ENCODE results near the gene CIAO2B. TPM values are rescaled to one million over a fixed set of nuclear protein-coding genes. Genes with fewer than 3 reads are reported as not detected.

Gene CIAO2B
- total RNA-seq, 1 donor from 2014 or later, result 58.1 TPM

- DNase-seq (ENCODE audit: low spot score, unreplicated experiment), result no peak
- Mint-ChIP-seq H3K27ac (no peak overlapping the region), H3K27me3 (peaks cover 45% of the 10 kb centered on the region), H3K9me3 (ENCODE audit: low read depth) (no peaks in the 10 kb centered on the region), H3K36me3 (ENCODE audit: insufficient read depth) (no peaks in the 10 kb centered on the region), H3K4me3 (ENCODE audit: low read depth) (no peak overlapping the region), H3K4me1 (ENCODE audit: low read depth) (peaks cover 3% of the 10 kb centered on the region)
- TF ChIP-seq CTCF (IDR thresholded peaks at IDR 0.05; ENCODE audit: unreplicated experiment), result no peak
These were observed 6.1 kb downstream of the CIAO2B start for GRCh38 chr16:66927918-66928649.

- peaks cover 52% of the 10 kb centered on the region for H3K27me3 Mint-ChIP-seq
- H3K36me3 Mint-ChIP-seq (ENCODE audit: insufficient read depth), result no peaks in the 10 kb centered on the region
- no peaks in the 10 kb centered on the region for H3K4me1 Mint-ChIP-seq (ENCODE audit: low read depth)
- TF ChIP-seq CTCF (IDR thresholded peaks at IDR 0.05; ENCODE audit: unreplicated experiment), result no peak
- H3K27ac Mint-ChIP-seq, result no peak overlapping the region
- DNase-seq (ENCODE audit: low spot score, unreplicated experiment), result no peak
- H3K9me3 Mint-ChIP-seq (ENCODE audit: low read depth), result no peaks in the 10 kb centered on the region
- no peak overlapping the region for H3K4me3 Mint-ChIP-seq (ENCODE audit: low read depth)
These were observed 7.2 kb downstream of the CIAO2B start for GRCh38 chr16:66926961-66927436.

- Mint-ChIP-seq H3K36me3 (ENCODE audit: insufficient read depth) (no peaks in the 10 kb centered on the region), H3K27me3 (peaks cover 54% of the 10 kb centered on the region), H3K4me1 (ENCODE audit: low read depth) (no peaks in the 10 kb centered on the region), H3K27ac (no peak overlapping the region), H3K4me3 (ENCODE audit: low read depth) (no peak overlapping the region), H3K9me3 (ENCODE audit: low read depth) (no peaks in the 10 kb centered on the region)
- no peak for DNase-seq (ENCODE audit: low spot score, unreplicated experiment)
- no peak for TF ChIP-seq CTCF (IDR thresholded peaks at IDR 0.05; ENCODE audit: unreplicated experiment)
These were observed 7.8 kb downstream of the CIAO2B start for GRCh38 chr16:66926171-66926947.

GRCh38 chr16:66925322-66925840 is 8.8 kb downstream of the CIAO2B start, which contains the start of gene RRAD:
Gene RRAD, minus strand, starts transcription at chr16:66925535. Its CDS starts 356 bp downstream, at chr16:66925179.
- H3K4me3 Mint-ChIP-seq (ENCODE audit: low read depth), result peak within 1 kb of the TSS; percentile 41
- no peak for TF ChIP-seq CTCF (IDR thresholded peaks at IDR 0.05; ENCODE audit: unreplicated experiment)
- DNase-seq (ENCODE audit: low spot score, unreplicated experiment), result no peak
- H3K4me1 Mint-ChIP-seq (ENCODE audit: low read depth), result no peaks in the 10 kb centered on the region
- no peak within 1 kb of the TSS for H3K27ac Mint-ChIP-seq
- H3K36me3 Mint-ChIP-seq (ENCODE audit: insufficient read depth), result no peaks in the 10 kb centered on the region
- no peaks in the 10 kb centered on the region for H3K9me3 Mint-ChIP-seq (ENCODE audit: low read depth)
- H3K27me3 Mint-ChIP-seq, result peaks cover 63% of the 10 kb centered on the region
